ENCODE results near the gene TSPAN31. TPM values are rescaled to one million over a fixed set of nuclear protein-coding genes. Genes with fewer than 3 reads are reported as not detected.

TSPAN31 gene
- total and polyA plus RNA-seq, 2 of the 8 experiments (the other 6 are each of a cell fraction or from before 2014, with no cell fraction given): 15.8 to 31.4 TPM

DNA sequence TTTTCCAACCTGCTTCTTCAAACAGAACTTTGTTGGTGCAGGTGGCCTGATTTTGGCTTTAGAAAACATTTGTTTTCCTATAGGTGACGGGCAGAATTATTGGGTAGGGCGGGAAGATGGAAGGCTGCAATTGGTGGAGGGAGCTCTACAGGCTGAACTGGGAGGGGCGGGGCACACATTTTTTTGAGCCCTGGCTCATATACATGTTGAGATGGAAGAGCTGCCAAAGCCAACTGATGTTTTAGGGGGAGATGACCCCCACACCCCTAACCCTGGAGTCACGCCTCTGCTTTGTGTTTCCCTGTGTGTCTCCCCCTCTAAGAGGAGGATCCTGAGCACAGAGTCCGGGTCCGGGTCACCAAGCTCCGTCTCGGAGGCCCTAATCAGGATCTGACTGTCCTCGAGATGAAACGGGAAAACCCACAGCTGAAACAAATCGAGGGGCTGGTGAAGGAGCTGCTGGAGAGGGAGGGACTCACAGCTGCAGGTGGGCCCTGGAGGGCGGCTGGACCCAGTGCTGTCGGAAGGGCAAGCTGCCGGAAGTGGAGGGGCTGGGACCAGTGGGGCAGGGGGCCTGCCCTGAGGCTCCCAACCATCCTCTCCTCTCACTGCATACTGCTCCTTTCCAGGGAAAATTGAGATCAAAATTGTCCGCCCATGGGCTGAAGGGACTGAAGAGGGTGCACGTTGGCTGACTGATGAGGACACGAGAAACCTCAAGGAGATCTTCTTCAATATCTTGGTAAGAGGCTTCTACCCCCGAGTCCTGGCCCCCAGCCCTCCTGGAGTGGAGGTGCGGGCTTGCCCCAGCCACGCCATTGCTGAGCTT lies 24.8 kb upstream of the TSPAN31 start:
- no peaks in the 10 kb centered on the region for H3K79me2 ChIP-seq (ENCODE audit: control insufficient read depth in 1 of 2, insufficient read depth in 2 of 2, low read length in 2 of 2)
- no peak overlapping the region for H3K23ac ChIP-seq (ENCODE audit: insufficient read length)
- H3K9me3 ChIP-seq (ENCODE audit: insufficient read depth in 2 of 2, low read depth in 1 of 2, low read length in 1 of 2): no peaks in the 10 kb centered on the region
- ChIA-PET CTCF (ENCODE audit: partially characterized antibody) (interaction anchor here (1.1 to 11.7 kb wide), 8 partner anchors 13 to 135 kb away, joined by 3 to 149 read pairs (median 4); partner anchors contain the start of genes AGAP2, B4GALNT1 and OS9), POLR2A (ENCODE audit: partially characterized antibody) (interaction anchor here (0.6 to 1.4 kb wide), 4 partner anchors 10 to 182 kb away, joined by 3 read pairs; no protein-coding TSS in a partner anchor)
- H3K27ac ChIP-seq (ENCODE audit: low read depth, low read length): no peak overlapping the region
- H3K4ac ChIP-seq (replicated peaks; ENCODE audit: insufficient read length, low read depth, low read length): no peak overlapping the region
- no peak overlapping the region for H3K9ac ChIP-seq (replicated peaks in 1 of 4; ENCODE audit: extremely low read depth in 1 of 4, low read depth in 3 of 4, low read length in 3 of 4)
- no peak overlapping the region for H2BK15ac ChIP-seq (ENCODE audit: low read length)
- peaks cover 0 to 15% (median 8%) of the 10 kb centered on the region in 4 experiments; a peak in 4 of 7 replicates for H3K27me3 ChIP-seq (replicated peaks in 1 of 4; ENCODE audit: control insufficient read depth in 3 of 4, extremely low read depth in 1 of 4, insufficient read depth in 3 of 4, low read length in 3 of 4)
- 88% methylated on average over 16 of the region's 20 CpGs; no CpG with 5 or more reads in 1 of the 2 experiments for WGBS, 2 experiments (ENCODE audit: extremely low coverage in 1 of 2, insufficient coverage in 1 of 2, insufficient read length in 1 of 2, insufficient replicate concordance in 2 of 2, low coverage in 1 of 2, low lambda C conversion rate in 2 of 2, missing lambda C conversion rate in 1 of 2)
- H2AFZ ChIP-seq (ENCODE audit: low read length): no peak overlapping the region
- H3K36me3 ChIP-seq (ENCODE audit: control insufficient read depth in 2 of 4, insufficient read depth in 4 of 4, low read length in 3 of 4): peaks cover 0 to 22% (median 5%) of the 10 kb centered on the region in 4 experiments; a peak in 4 of 8 replicates
- no peak overlapping the region for H3K4me2 ChIP-seq (ENCODE audit: insufficient read depth in 1 of 2, low read depth in 2 of 2, low read length in 2 of 2)
- H3K23me2 ChIP-seq (ENCODE audit: low read depth, low read length): no peaks in the 10 kb centered on the region
- no peak overlapping the region for H4K5ac ChIP-seq (ENCODE audit: insufficient read length, low read depth, low read length)
- FAIRE-seq (no peak), DNase-seq (ENCODE audit: low read depth in 1 of 2, low spot score in 2 of 2) (peak in 1 of 2 experiments; percentile 37)
- H3K18ac ChIP-seq (ENCODE audit: extremely low read depth, low read length): no peak overlapping the region
- H3K4me1 ChIP-seq (replicated peaks in 1 of 4; ENCODE audit: control insufficient read depth in 3 of 4, insufficient read depth in 4 of 4, low read length in 3 of 4): no peaks in the 10 kb centered on the region
- no peaks in the 10 kb centered on the region for H3K79me1 ChIP-seq (ENCODE audit: low read depth, low read length)
- no peak overlapping the region for H3K4me3 ChIP-seq (ENCODE audit: extremely low read depth in 1 of 4, insufficient read depth in 2 of 4, low read depth in 3 of 4, low read length in 4 of 4)
- no peak overlapping the region for H2BK120ac ChIP-seq (replicated peaks; ENCODE audit: low read depth, low read length)
- no peak overlapping the region for H4K91ac ChIP-seq (replicated peaks; ENCODE audit: insufficient read length, low read length)
- no peak overlapping the region for H2BK12ac ChIP-seq (ENCODE audit: low read depth, low read length)
- H4K8ac ChIP-seq (ENCODE audit: extremely low read depth, insufficient read depth, low read length): no peak overlapping the region
- H4K20me1 ChIP-seq (replicated peaks in 1 of 2; ENCODE audit: control insufficient read depth in 1 of 2, insufficient read depth in 2 of 2, low read length in 2 of 2): peaks cover 0 to 3% of the 10 kb centered on the region in 2 experiments
- no peak overlapping the region for H2BK5ac ChIP-seq (ENCODE audit: low read depth, low read length)
- no peak overlapping the region for H2BK20ac ChIP-seq (ENCODE audit: low read length)
- H2AK5ac ChIP-seq (ENCODE audit: low read depth, low read length): no peak overlapping the region
- no peak overlapping the region for H3K56ac ChIP-seq (replicated peaks; ENCODE audit: insufficient read length, low read depth, low read length)
- no peak overlapping the region for H3K14ac ChIP-seq (ENCODE audit: insufficient read length)
- no peak for TF ChIP-seq CEBPB (IDR thresholded peaks at IDR 0.05; ENCODE audit: low read depth, low read length)
- no peak for TF ChIP-seq BRCA1 (IDR thresholded peaks at IDR 0.05; ENCODE audit: low read depth, low read length)
- TF ChIP-seq RAD21 (IDR thresholded peaks at IDR 0.05 in 1 of 2, conservative IDR thresholded peaks at IDR 0.05 in 1 of 2; ENCODE audit: low read depth in 2 of 2, low read length in 2 of 2): no peak
- no peak for TF ChIP-seq BCL11A (IDR thresholded peaks at IDR 0.05; ENCODE audit: low read depth in 2 of 2, low read length in 2 of 2)
- no peak for TF ChIP-seq FOSL1 (IDR thresholded peaks at IDR 0.05; ENCODE audit: insufficient read depth, low read depth, low read length)
- no peak for TF ChIP-seq KDM1A (IDR thresholded peaks at IDR 0.05; ENCODE audit: borderline replicate concordance, low read length)
- no peak for TF ChIP-seq MAX (IDR thresholded peaks at IDR 0.05)
- no peak for TF ChIP-seq SIX5 (IDR thresholded peaks at IDR 0.05; ENCODE audit: low read depth, low read length)
- TF ChIP-seq SP1 (IDR thresholded peaks at IDR 0.05; ENCODE audit: low read depth, low read length): no peak
- no peak for TF ChIP-seq POU5F1 (IDR thresholded peaks at IDR 0.05; ENCODE audit: low read depth, low read length)
- TF ChIP-seq HDAC2 (IDR thresholded peaks at IDR 0.05; ENCODE audit: borderline replicate concordance in 1 of 2, low read depth in 2 of 2, low read length in 2 of 2): no peak
- TF ChIP-seq SUZ12 (IDR thresholded peaks at IDR 0.05; ENCODE audit: low read length): no peak

Measured in H1 (cell line).